Aorta (tissue), 5 donors: Measurements from ENCODE around the gene NTM. TPM values are rescaled to one million over a fixed set of nuclear protein-coding genes. Genes with fewer than 3 reads are reported as not detected.
A peak's percentile ranks its signal among the peaks of the same experiment; 100 is the strongest.

ENCODE experiments used
- ATAC-seq: fragments of 200-7000 bp; cut with Tn5 transposase; one replicate; pipeline ENCODE4 v1.9.1; 2022; ENCODE audit warnings: moderate library complexity; ENCODE audit not compliant: low FRiP score
- DNase-seq, 2 donors: peaks; one replicate each; pipeline ENCODE4 v3.0.0-alpha.2; 2020
- H3K27ac ChIP-seq, 2 donors: one replicate each; pipeline ENCODE4 v1.5.1; 2013; ENCODE audit warnings: low read length in 2 of 2, mild to moderate bottlenecking in 2 of 2, moderate library complexity in 2 of 2, control low read depth in 1 of 2, inconsistent platforms in 1 of 2, low read depth in 1 of 2
- H3K27me3 ChIP-seq, 2 donors: one replicate each; pipeline ENCODE4 v1.6.1; 2013; ENCODE audit warnings: control low read depth in 1 of 2, low read length in 1 of 2, mild to moderate bottlenecking in 1 of 2, moderate library complexity in 1 of 2; ENCODE audit not compliant: insufficient read depth in 2 of 2, control insufficient read depth in 1 of 2
- H3K36me3 ChIP-seq, 2 donors: one replicate each; pipeline ENCODE4 v1.6.1; 2013; ENCODE audit warnings: control low read depth in 1 of 2, low read length in 1 of 2, mild to moderate bottlenecking in 1 of 2; ENCODE audit not compliant: insufficient read depth in 2 of 2, control insufficient read depth in 1 of 2
- H3K4me1 ChIP-seq, 2 donors: one replicate each; pipeline ENCODE4 v1.6.1; 2013; ENCODE audit warnings: low read length in 2 of 2, control low read depth in 1 of 2, mild to moderate bottlenecking in 1 of 2, moderate library complexity in 1 of 2; ENCODE audit not compliant: insufficient read depth in 2 of 2, control insufficient read depth in 1 of 2
- H3K4me3 ChIP-seq, 2 donors: one replicate each; pipeline ENCODE4 v1.5.1; 2013; ENCODE audit warnings: low read length in 2 of 2, control low read depth in 1 of 2, mild to moderate bottlenecking in 1 of 2
- H3K9me3 ChIP-seq: one replicate; pipeline ENCODE4 v1.6.1; 2013; ENCODE audit warnings: mild to moderate bottlenecking, low read length; ENCODE audit not compliant: control insufficient read depth
- WGBS, 2 donors: extraction: QIAGEN DNeasy Blood & Tissue Kit; methylation state at CpG; one replicate each; pipeline ENCODE4 v1.1.7; 2013; 5-methylcytosine and 5-hydroxymethylcytosine counted together
- intact Hi-C, 2 donors: fragments of 100-400 bp; cut with DNase I; formaldehyde crosslinking; loops; one replicate each; pipeline versions ENCODE4 v1.14.2 to v1.15.0; 2022
- polyA plus RNA-seq, 2 donors: library from polyadenylated mRNA; stranded (reverse); fragments of 200-250 nt; gene quantifications; one replicate each; pipeline ENCODE4 v1.2.3, GENCODE V29; 2013
- total RNA-seq, 2 donors: library from RNA; stranded (reverse); fragmentation: NEBNext Ultra II Directional; extraction: Animal tissue kit (Norgen Biotek cat#: 25700); gene quantifications; one replicate each; pipeline ENCODE4 v1.2.1, GENCODE V29; 2021
- donor health status: healthy with polysubstance abuse.
- donor health status: Bipolar disorder and iron deficiency.
- donor health status: DM: no; HTN: no; CAD: no.
- donor health status: DM: no; HTN: no; CAD: no.
- donor health status: DM: yes; HTN: yes; CAD: no.

NTM gene
- total and polyA plus RNA-seq, 4 donors, result 0.28 to 5.3 (median 1.9) TPM; not detected in 1

- intact Hi-C loops, result no loop called here
- WGBS, 2 donors, result 17 to 27% methylated on average over 2 of the region's 2 CpGs
- no peak for DNase-seq
Observed at GRCh38 chr11:131871006-131871405, 500.6 kb downstream of the NTM start.

GRCh38 chr11:131874070-131874469, 503.7 kb downstream of the NTM start:
- no peak for ATAC-seq
- no peak overlapping the region for H3K27ac ChIP-seq
- H3K27me3 ChIP-seq, result no peaks in the 10 kb centered on the region
- H3K36me3 ChIP-seq, result no peaks in the 10 kb centered on the region
- intact Hi-C loops, result no loop called here
- H3K4me3 ChIP-seq, result no peak overlapping the region
- no peak for DNase-seq
- no peaks in the 10 kb centered on the region for H3K4me1 ChIP-seq
- H3K9me3 ChIP-seq, result no peaks in the 10 kb centered on the region

More at GRCh38 chr11:131871006-131871405, 500.6 kb downstream of the NTM start:
- no peak for ATAC-seq
- Histone ChIP-seq H3K4me3 (no peak overlapping the region), H3K27ac (no peak overlapping the region), H3K27me3 (no peaks in the 10 kb centered on the region), H3K36me3 (no peaks in the 10 kb centered on the region), H3K4me1 (no peaks in the 10 kb centered on the region), H3K9me3 (no peaks in the 10 kb centered on the region)

- WGBS, 2 donors, result 72 to 78% methylated on average over 5 of the region's 5 CpGs
- ATAC-seq, result peak; percentile 74
- H3K27ac ChIP-seq, result no peak overlapping the region
Observed at GRCh38 chr11:131875611-131876010, 505.2 kb downstream of the NTM start.

GRCh38 chr11:131877246-131877942, 507.0 kb downstream of the NTM start:
- no peaks in the 10 kb centered on the region for H3K36me3 ChIP-seq
- WGBS, 2 donors, result 75 to 76% methylated on average over 10 of the region's 10 CpGs
- no peak for DNase-seq
- no peaks in the 10 kb centered on the region for H3K9me3 ChIP-seq
- no peak for ATAC-seq
- H3K4me1 ChIP-seq, result no peaks in the 10 kb centered on the region
- peaks cover 0 to 2% of the 10 kb centered on the region in 2 donors for H3K27me3 ChIP-seq
- intact Hi-C loops, result no loop called here
- H3K4me3 ChIP-seq, result no peak overlapping the region
- H3K27ac ChIP-seq, result no peak overlapping the region

More at GRCh38 chr11:131875611-131876010, 505.2 kb downstream of the NTM start:
- no peaks in the 10 kb centered on the region for H3K9me3 ChIP-seq
- intact Hi-C loops, result no loop called here
- no peak for DNase-seq
- H3K4me3 ChIP-seq, result no peak overlapping the region
- no peaks in the 10 kb centered on the region for H3K36me3 ChIP-seq
- peaks cover 0 to 2% of the 10 kb centered on the region in 2 donors for H3K27me3 ChIP-seq
- no peaks in the 10 kb centered on the region for H3K4me1 ChIP-seq

GRCh38 chr11:131880316-131880715, 509.9 kb downstream of the NTM start:
- Histone ChIP-seq H3K9me3 (no peaks in the 10 kb centered on the region), H3K4me1 (no peaks in the 10 kb centered on the region), H3K36me3 (no peaks in the 10 kb centered on the region), H3K27ac (no peak overlapping the region), H3K4me3 (no peak overlapping the region), H3K27me3 (peaks cover 0 to 2% of the 10 kb centered on the region in 2 donors)
- intact Hi-C loops, result no loop called here
- 60 to 62% methylated on average over 3 of the region's 3 CpGs for WGBS, 2 donors
- ATAC-seq (no peak), DNase-seq (no peak)

- H3K36me3 ChIP-seq, result no peaks in the 10 kb centered on the region
- H3K27me3 ChIP-seq, result peaks cover 0 to 2% of the 10 kb centered on the region in 2 donors
- H3K27ac ChIP-seq, result no peak overlapping the region
- H3K9me3 ChIP-seq, result no peaks in the 10 kb centered on the region
- 82% methylated on average over 6 of the region's 6 CpGs for WGBS, 2 donors
- H3K4me1 ChIP-seq, result no peaks in the 10 kb centered on the region
- DNase-seq, result no peak
- intact Hi-C loops, result no loop called here
- no peak for ATAC-seq
- no peak overlapping the region for H3K4me3 ChIP-seq
Observed at GRCh38 chr11:131880976-131881375, 510.6 kb downstream of the NTM start.

- intact Hi-C loops, result no loop called here
- no peak for DNase-seq
- no peaks in the 10 kb centered on the region for H3K4me1 ChIP-seq
- peaks cover 0 to 2% of the 10 kb centered on the region in 2 donors for H3K27me3 ChIP-seq
- peaks cover 2% of the 10 kb centered on the region for H3K9me3 ChIP-seq
- no peak for ATAC-seq
- no peak overlapping the region for H3K27ac ChIP-seq
- H3K36me3 ChIP-seq, result no peaks in the 10 kb centered on the region
- 78 to 84% methylated on average over 6 of the region's 6 CpGs for WGBS, 2 donors
- H3K4me3 ChIP-seq, result no peak overlapping the region
Observed at GRCh38 chr11:131883332-131883731, 512.9 kb downstream of the NTM start.

- no peak overlapping the region for H3K4me3 ChIP-seq
- DNase-seq, result no peak
- intact Hi-C loops, result no loop called here
- peaks cover 0 to 2% of the 10 kb centered on the region in 2 donors for H3K27me3 ChIP-seq
- H3K27ac ChIP-seq, result no peak overlapping the region
- H3K9me3 ChIP-seq, result peaks cover 2% of the 10 kb centered on the region
- 48 to 55% methylated on average over 8 of the region's 8 CpGs for WGBS, 2 donors
- H3K4me1 ChIP-seq, result no peaks in the 10 kb centered on the region
- ATAC-seq, result no peak
- no peaks in the 10 kb centered on the region for H3K36me3 ChIP-seq
Observed at GRCh38 chr11:131884461-131885073, 514.2 kb downstream of the NTM start.

- H3K27me3 ChIP-seq, result no peaks in the 10 kb centered on the region
- intact Hi-C loops, result no loop called here
- 83 to 85% methylated on average over 7 of the region's 7 CpGs for WGBS, 2 donors
- H3K4me3 ChIP-seq, result no peak overlapping the region
- H3K9me3 ChIP-seq, result peaks cover 2% of the 10 kb centered on the region
- H3K4me1 ChIP-seq, result no peaks in the 10 kb centered on the region
- H3K36me3 ChIP-seq, result no peaks in the 10 kb centered on the region
- H3K27ac ChIP-seq, result no peak overlapping the region
- DNase-seq, result no peak
- ATAC-seq, result no peak
Observed at GRCh38 chr11:131885431-131885830, 515.0 kb downstream of the NTM start.
